CD4-positive, alpha-beta T cell treated with Interleukin-15 for 4 hours (primary cell): Measurements from ENCODE around the gene COG8.
A peak's percentile ranks its signal among the peaks of the same experiment; 100 is the strongest.
"Not testable (repeated sequence)": the region's sequence is repeated elsewhere in the genome, so short reads cannot be mapped to it uniquely, and the experiment has no call there.

Source experiments
- DNase-seq: peaks from one replicate; pipeline ENCODE4 v3.0.0-alpha.2; 2020; ENCODE audit warnings: low spot score

The COG8 gene

GRCh38 chr16:69339289-69340094 is at the start of gene COG8, which contains the start of gene NIP7:
Gene COG8, minus strand, starts transcription at chr16:69339564. Its CDS starts 12 bp downstream, at chr16:69339552.
Gene NIP7, plus strand, starts transcription at chr16:69339772. Its CDS starts 58 bp downstream, at chr16:69339830.
- DNase-seq: peak; percentile 95

GRCh38 chr16:69386596-69386995 is 47.2 kb upstream of the COG8 start:
- DNase-seq: no peak

GRCh38 chr16:69384974-69385373 is 45.6 kb upstream of the COG8 start:
- no peak for DNase-seq

GRCh38 chr16:69382421-69382820 is 43.1 kb upstream of the COG8 start:
- DNase-seq: no peak

GRCh38 chr16:69381231-69381630 is 41.9 kb upstream of the COG8 start:
- no peak for DNase-seq

- no peak for DNase-seq
These were observed 39.4 kb upstream of the COG8 start for GRCh38 chr16:69378760-69379159.

GRCh38 chr16:69378036-69378435 is 38.7 kb upstream of the COG8 start:
- DNase-seq: no peak

GRCh38 chr16:69376393-69377059 is 37.2 kb upstream of the COG8 start:
- DNase-seq: no peak

GRCh38 chr16:69373019-69373418 is 33.7 kb upstream of the COG8 start:
- DNase-seq: no peak

GRCh38 chr16:69371564-69371963 is 32.2 kb upstream of the COG8 start:
- no peak for DNase-seq

GRCh38 chr16:69368866-69369265 is 29.5 kb upstream of the COG8 start:
- DNase-seq: no peak

- no peak for DNase-seq
These were observed 28.6 kb upstream of the COG8 start for GRCh38 chr16:69367980-69368379.

- no peak for DNase-seq
These were observed 27.1 kb upstream of the COG8 start for GRCh38 chr16:69366431-69366830.

- no peak for DNase-seq
These were observed 26.5 kb upstream of the COG8 start for GRCh38 chr16:69365901-69366300.

- no peak for DNase-seq
These were observed 24.7 kb upstream of the COG8 start for GRCh38 chr16:69364088-69364487.

GRCh38 chr16:69363281-69363717 is 23.9 kb upstream of the COG8 start:
- DNase-seq: no peak

GRCh38 chr16:69360070-69360469 is 20.7 kb upstream of the COG8 start:
- not testable (repeated sequence) for DNase-seq

GRCh38 chr16:69351309-69352027 is 12.1 kb upstream of the COG8 start, which contains the start of gene TMED6:
Gene TMED6, minus strand, starts transcription at chr16:69351786. Its CDS starts 33 bp downstream, at chr16:69351753.
- DNase-seq: no peak

- no peak for DNase-seq
These were observed 11.3 kb upstream of the COG8 start for GRCh38 chr16:69350536-69351133.

GRCh38 chr16:69349536-69349935 is 10.2 kb upstream of the COG8 start:
- no peak for DNase-seq

GRCh38 chr16:69348222-69348621 is 8.9 kb upstream of the COG8 start:
- no peak for DNase-seq

GRCh38 chr16:69346683-69347082 is 7.3 kb upstream of the COG8 start:
- no peak for DNase-seq
